SW 1271 (cell line): ENCODE measurements around the gene QPCTL.
"Not testable (repeated sequence)": the region's sequence is repeated elsewhere in the genome, so short reads cannot be mapped to it uniquely, and the experiment has no call there.

Source experiments
- DNase-seq, 2 experiments: peaks; one replicate each; lab custom pipeline; 2025; lab: John Stamatoyannopoulos, UW

QPCTL gene

DNA sequence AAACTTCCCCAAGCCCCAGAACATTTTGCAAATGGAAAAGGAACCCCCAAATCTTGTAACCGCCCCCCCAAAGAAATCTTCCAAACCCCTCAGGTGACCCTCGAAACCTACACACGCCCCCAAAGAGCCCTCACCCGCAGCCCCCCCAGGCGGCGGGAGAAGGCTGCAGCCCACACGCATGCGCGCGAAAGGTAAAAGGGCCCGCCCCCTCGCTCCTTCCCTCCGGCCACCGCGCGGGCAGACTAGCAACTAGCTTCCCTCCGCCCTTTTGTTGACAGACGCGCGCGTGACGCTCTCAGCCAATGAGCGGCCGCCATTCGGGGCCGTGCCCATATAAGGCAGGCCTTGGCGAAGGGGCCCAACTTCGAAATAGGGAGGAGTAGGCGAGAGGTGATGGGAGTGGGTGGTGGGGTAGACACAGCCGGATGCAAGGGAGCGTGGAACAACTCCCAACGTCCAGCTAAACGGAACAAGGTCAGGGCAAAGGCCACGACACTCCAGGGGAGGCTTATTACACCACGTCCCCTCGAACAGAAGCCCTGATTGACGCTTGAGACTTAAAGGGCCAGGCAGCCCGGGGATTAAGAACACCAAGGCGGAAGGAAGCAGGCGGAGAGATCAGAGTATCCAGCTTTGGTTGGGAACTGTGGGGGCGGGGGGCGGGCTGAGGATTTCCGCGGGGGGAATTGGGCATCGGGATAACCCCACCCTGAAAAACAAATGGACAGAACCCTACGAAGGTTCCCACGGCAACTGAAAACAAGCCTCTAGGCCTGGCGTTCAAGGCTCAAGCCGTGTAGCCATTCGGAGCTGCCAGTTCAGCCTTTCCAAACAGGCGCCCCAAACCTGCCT, 24.9 kb downstream of the QPCTL start:
- DNase-seq, result peak; percentile 91 to 96

DNA sequence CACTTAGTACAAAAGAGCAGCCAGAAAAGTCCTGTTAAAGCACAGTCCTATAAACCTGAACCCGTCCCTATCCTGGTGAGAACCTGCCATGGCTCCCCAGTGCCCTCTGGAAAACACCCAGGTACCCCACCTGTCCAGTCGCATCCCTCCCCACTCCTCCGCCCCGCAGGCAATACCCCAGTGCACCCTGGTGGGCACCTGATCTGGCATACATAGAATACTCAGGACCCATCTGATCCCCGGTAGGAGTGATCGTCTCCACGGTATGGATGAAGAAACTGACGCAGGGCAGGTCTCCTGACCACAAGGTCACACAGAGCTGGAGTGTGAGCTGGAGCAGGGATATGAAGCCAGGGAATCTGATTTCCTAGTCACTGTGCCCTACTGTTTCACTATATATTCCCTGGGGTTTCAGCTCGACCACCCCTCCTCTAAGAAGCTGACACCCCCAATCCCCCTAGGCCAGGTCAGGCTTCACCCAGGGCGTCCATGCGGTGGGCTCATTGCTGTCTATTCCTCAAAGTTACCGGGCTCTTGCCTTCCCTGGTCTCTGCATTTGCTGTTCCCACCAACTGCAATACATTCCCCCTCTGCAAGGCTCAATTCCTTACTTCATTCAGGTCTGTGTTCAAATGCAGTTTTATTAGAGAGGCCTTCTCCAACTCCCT, 25.7 kb downstream of the QPCTL start:
- no peak for DNase-seq

DNA sequence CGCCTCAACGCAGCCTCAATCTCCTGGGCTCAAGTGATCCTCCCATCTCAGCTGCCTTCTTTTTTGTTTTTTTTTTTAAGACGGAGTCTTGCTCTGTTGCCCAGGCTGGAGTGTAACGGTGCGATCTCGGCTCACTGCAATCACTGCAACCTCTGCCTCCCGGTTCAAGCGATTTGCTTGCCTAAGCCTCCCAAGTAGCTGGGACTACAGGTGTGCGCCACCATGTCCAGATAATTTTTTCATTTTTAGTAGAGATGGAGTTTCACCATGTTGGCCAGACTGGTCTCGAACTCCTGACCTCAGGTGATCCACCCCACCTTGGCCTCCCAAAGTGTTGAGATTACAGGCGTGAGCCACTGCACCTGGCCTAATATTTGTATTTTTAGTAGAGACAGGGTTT, 27.6 kb downstream of the QPCTL start:
- not testable (repeated sequence) for DNase-seq

DNA sequence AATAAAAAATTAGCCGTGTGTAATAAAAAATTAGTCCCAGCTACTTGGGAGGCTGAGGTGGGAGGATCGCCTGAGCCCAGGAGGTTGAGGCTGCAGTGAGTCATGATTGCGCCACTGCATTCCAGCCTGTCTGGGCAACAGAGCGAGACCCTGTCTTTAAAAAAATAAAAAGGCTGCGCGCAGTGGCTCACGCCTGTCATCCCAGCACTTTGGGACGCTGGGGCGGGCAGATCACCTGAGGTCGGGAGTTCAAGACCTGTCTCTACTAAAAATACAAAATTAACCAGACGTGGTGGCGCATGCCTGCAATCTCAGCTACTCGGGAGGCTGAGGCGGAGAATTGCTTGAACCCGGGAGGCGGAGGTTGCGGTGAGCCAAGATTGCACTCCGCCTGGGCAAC, 36.2 kb downstream of the QPCTL start:
- not testable (repeated sequence) for DNase-seq

DNA sequence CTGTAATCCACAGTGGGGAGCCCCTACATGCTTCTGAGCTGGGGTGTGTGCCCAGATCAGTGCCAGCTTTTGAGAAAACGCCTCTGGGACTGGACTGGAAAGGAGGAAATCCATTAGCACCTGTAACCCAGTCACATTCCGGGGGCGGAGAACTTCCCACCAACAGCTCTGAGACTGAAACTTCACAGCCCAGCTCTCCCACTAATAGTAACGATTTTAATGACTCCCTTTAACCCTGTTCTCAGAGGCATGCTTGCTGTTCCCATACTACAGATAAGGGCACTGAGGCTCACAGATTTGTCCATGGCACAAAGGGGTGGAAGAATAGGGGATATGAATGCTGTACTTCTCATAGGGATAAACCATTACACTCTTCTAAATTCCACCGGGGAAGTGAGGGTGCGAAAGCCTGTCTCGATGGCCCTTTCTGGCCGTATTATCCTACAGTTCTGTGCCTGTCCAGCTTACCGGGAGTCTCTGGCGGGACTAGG, 37.4 kb downstream of the QPCTL start:
- no peak for DNase-seq

DNA sequence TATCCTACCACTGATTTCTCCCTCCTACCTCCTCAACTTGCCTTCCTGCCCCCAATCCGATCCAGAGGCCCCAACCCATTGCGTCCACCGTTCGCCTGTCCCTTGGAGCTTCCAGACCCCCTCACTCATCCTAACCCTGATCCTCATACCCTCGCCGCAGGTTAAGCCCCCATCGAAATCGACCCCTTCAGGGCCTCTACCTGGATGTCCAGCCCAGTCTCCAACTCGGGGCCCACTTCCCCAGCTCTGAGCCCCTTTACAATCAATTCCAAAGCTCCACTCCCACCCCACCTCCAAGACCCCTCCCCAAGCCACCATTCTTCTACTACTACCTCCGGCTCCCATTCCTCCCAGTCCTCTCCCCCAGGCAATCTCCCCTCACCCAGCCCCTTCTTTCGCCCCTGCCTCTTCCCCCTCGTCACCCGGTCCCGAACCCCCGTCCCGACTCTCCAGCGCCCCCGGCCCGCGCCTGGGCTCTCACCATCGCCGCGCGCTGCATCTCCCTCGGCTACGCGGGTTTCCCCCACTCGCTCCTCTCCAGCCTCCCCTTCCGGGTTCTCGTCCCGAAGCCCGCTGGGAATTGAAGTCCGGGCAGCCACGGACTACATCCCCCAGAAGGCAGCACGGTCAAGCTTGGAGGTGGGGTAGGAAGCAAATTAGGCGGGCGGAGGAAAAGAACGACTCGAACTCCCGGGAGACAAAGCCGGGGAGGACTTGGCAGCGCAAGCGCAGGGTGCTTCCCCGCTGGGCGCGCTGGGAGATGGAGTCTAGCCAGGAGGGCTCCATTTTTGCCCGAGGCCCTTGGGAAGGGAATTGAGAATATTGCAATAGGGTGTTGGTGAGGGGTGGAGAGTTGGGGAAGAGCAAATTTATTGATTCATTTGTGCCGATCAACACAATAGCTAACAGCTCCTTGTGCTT, 38.2 kb downstream of the QPCTL start, which contains the start of gene FBXO46:
FBXO46 (minus strand) TSS at position 529 of the 921 bp plus-strand sequence. CDS start 17,401 bp downstream, outside the sequence.
- DNase-seq, result peak; percentile 88 to 95

DNA sequence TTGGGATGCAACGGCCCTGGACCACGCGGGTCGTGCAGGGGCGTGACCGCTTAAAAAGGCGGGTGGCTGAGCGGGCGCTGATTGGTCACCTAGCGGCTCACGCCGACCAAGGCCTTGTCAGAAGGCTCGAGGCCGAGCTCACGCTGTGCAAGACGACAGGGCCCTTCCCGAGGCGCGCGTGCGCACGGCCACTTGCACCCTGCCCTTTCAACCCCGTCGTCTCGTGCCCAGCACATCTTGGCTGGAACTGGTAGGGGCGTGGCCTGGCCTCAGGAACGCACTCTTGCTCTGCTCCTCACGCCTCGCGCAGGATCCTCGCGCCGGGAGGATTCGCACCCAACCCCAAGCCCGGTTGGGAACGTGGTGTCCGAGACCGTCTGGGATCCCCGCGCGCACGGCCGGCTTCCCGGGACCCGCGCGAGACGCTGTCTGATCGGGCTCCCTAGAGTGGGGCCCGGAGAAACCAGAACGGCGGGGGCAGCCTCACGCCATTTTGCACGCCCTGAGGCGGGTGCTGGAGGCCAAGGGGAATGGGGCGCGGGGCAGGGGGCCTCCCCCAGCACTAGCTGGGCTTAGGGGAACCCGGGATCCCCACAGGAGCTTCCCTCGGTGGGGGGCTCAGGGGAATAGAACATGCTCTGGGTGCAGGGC, 40.8 kb downstream of the QPCTL start, which contains the start of gene MEIOSIN:
MEIOSIN (plus strand) TSS at position 280 of the 651 bp plus-strand sequence. CDS start 1,938 bp downstream, outside the sequence.
- no peak for DNase-seq

DNA sequence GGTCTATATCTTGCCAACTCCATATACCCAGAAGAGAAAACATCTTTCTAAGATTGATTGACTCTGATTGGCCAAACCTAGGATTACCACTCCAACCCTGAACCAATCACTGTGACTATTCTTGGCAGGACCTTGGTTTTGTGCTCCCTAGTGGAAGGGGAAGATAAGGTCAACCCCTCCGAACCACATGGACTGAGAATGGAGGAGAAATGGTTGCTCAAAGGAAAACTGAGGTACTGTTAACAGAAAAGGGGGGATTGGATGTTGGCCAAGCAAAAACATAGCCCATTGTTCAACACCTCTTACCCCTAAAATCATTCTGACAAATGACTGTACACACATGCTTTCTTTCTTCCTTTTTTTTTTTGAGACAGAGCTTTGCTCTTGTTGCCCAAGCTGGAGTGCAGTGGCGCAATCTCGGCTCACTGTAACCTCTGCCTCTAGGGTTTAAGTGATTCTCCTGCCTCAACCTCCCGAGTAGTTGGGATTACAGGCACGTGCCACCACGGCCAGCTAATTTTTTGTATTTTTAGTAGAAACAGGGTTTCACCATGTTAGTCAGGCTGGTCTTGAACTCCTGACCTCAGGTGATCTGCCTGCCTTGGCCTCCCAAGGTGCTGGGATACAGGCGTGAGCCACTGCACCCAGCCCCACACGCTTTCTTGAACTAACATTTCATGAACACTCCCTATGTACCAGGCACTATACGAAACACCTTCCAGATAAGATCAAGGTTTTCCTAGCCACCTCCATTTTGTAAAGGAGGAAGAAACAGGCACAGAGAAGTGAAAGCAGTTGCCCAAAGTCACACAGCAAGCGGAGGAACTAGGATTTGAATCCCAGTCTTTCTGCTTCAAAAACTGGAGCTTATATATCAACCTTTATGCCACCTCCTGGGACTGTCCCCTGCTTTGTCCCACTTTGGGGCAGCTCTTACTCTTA, 47.3 kb downstream of the QPCTL start:
- DNase-seq, result no peak

DNA sequence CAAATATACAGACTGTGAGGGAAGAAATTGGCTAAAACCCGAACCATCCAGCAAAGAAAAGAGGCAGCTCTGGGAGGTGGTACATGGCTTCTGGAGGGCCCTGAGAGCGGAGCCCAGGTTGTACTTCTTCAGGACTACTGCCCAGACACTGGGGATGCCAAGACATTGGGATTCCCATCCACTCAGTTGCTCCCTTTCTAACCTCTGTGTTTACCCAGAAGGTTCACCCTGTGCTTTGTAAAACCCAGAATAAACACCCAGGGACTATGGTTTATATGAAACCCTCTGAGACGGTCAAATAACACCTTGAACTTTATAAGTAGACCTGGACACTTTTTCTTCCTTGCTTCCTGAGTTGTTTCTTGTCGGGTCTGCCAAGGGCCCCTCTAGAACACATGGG, 50.5 kb downstream of the QPCTL start:
- no peak for DNase-seq

DNA sequence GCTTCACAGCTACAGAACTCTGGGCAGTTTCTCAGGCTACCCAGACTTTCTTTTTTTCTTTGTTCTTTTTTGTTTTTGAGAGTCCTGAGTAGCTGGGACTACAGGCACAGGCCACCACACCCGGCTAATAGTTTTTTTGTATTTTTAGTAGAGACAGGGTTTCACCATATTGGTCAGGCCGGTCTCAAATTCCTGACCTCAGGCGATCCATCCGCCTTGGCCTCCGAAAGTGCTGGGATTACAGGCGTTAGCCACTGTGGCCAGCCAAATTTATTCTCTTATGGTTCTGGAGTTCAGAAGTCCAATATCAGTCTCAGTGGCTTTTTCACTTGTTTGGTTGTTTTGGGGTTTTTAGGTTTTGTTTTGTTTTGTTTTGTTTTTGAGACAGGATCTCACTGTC, 53.1 kb downstream of the QPCTL start:
- no peak for DNase-seq

DNA sequence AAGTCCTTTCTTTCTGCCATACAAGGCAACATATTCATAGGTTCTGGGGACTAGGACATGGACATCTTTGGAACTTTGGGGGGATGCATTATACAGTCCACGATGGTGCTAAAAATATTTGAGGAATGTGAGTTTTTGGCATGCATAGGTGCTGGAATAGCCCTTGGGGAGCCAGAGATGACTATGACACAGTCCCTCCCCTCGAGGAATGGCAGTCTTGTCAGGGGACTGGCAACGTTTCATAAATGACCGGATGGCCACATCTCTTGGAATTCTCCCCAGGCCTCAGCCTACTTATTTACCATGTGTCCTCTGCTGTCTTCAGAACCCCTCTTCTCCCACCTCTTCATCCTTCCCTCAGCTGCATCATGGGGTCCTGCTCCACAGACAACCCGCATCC, 54.4 kb downstream of the QPCTL start:
- DNase-seq, result no peak

DNA sequence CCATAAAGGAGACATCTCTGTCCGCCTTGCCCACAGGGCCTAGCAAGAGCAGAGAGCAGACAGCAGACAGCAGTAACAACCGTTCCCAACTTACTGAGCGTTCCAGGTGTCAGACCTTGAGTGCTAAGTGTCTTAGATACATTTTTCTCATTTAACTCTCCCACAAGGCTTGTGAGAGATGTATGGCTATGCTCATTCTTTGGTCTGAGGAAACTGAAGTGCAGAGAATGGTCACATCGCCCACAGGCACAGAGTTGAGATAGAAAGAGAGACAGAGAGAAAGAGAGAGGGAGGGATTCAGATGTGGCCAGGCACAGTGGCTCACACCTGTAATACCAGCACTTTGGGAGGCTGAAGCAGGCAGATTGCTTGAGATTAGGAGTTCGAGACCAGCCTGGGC, 55.0 kb downstream of the QPCTL start:
- DNase-seq, result no peak

DNA sequence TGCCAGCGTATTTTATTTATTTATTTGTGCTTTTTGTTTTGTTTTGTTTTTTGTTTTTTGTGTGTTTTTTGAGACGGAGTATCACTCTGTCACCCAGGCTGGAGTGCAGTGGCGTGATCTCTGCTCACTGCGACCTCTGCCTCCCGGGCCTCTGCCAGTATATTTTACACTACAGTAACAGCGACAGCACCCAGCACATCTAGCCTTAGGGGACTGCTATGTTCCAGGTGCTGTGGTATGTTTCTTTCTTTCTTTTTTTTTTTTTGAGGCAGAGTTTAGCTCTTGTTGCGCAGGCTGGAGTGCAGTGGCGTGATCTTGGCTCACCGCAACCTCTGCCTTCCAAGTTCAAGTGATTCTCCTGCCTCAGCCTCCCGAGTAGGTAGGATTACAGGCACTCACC, 59.0 kb downstream of the QPCTL start:
- DNase-seq, result not testable (repeated sequence)

DNA sequence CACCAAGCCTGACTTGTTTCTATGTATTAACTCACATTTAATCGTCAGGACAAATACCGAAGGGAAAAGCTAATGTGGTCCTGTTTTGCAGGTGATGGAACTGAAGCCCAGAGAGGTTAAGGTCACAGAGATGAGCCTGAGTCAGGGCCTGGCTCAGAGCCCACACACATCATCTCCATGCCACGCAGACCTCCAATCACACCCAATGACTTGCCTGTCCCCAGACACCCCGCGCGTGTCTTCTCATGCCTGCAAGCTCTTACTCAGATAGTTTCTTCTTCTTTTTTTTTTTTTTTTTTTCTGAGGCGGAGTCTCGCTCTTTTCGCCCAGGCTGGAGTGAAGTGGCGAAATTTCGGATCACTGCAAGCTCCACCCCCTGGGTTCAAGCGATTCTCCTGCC, 60.2 kb downstream of the QPCTL start:
- DNase-seq, result no peak

DNA sequence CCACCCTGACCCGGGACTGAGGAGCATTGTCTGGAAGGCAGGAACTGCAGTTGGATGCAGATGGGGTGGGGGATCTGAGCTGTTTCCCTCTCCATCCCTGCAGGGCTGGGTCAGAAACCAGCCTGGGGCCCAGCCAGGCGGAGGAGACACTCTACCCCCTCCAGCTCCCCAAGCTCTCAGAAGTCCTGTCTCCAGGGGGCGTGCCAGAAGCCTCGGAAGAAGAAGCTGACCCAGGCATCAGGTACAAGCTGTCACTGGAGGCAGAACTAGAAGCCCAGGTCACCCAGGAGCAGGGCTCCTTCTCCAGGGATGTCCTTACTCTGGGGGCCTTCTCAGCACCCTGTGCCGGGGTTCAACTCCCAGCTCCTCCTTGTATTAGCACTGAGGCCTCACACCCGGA, 61.1 kb downstream of the QPCTL start:
- no peak for DNase-seq
